Karpas-422 (cell line): ENCODE results near the gene ARHGAP27. TPM values are rescaled to one million over a fixed set of nuclear protein-coding genes. Genes with fewer than 3 reads are reported as not detected.
"Not testable (repeated sequence)": the region's sequence is repeated elsewhere in the genome, so short reads cannot be mapped to it uniquely, and the experiment has no call there.

Experiments
- DNase-seq: peaks from one replicate; pipeline ENCODE4 v3.0.0-alpha.2; 2015
- H2AFZ ChIP-seq: fragments of 200-600 bp; sonication (generic); 2 replicates; pipeline ENCODE4 v1.6.1; 2014; ENCODE audit warnings: antibody characterized with exemption, low read length, mixed read lengths
- H3K27ac ChIP-seq: fragments of 200-600 bp; sonication (generic); 2 replicates; pipeline ENCODE4 v1.5.1; 2014; ENCODE audit warnings: mild to moderate bottlenecking, low read length, moderate library complexity
- H3K27me3 ChIP-seq: fragments of 200-600 bp; sonication (generic); 2 replicates; pipeline ENCODE4 v1.6.1; 2014; ENCODE audit warnings: low read length, mixed read lengths
- H3K36me3 ChIP-seq: fragments of 200-600 bp; sonication (generic); 2 replicates; pipeline ENCODE4 v1.6.1; 2014; ENCODE audit warnings: low read length, mixed read lengths; ENCODE audit not compliant: insufficient read depth
- H3K4me1 ChIP-seq: fragments of 200-600 bp; sonication (generic); 2 replicates; pipeline ENCODE4 v1.6.1; 2014; ENCODE audit warnings: mild to moderate bottlenecking, low read length, mixed read lengths
- H3K4me2 ChIP-seq: fragments of 200-600 bp; sonication (generic); 2 replicates; pipeline ENCODE4 v1.6.1; 2014; ENCODE audit warnings: low read length, low read depth, mild to moderate bottlenecking; ENCODE audit not compliant: poor library complexity, severe bottlenecking
- H3K4me3 ChIP-seq: fragments of 200-600 bp; sonication (generic); 2 replicates; pipeline ENCODE4 v1.5.1; 2014; ENCODE audit warnings: mild to moderate bottlenecking, antibody characterized with exemption, low read length, mixed read lengths
- H3K79me2 ChIP-seq: fragments of 200-600 bp; sonication (generic); 2 replicates; pipeline ENCODE4 v1.6.1; 2014; ENCODE audit warnings: mild to moderate bottlenecking, low read length, mixed read lengths
- H3K9ac ChIP-seq: fragments of 200-600 bp; sonication (generic); 2 replicates; pipeline ENCODE4 v1.6.0; 2014; ENCODE audit warnings: low read length
- H3K9me2 ChIP-seq: fragments of 200-600 bp; sonication (generic), shearing (Covaris generic); replicated peaks from 2 replicates; pipeline ENCODE4 v1.6.0; 2014; ENCODE audit warnings: mild to moderate bottlenecking, low read length, moderate library complexity; ENCODE audit not compliant: insufficient read depth
- H3K9me3 ChIP-seq: fragments of 300-700, 200-600 bp; sonication (generic); 2 replicates; pipeline ENCODE4 v1.6.1; 2014; ENCODE audit warnings: low read length, mixed read lengths
- H4K20me1 ChIP-seq: fragments of 200-600 bp; sonication (generic); 2 replicates; pipeline ENCODE4 v1.6.1; 2014; ENCODE audit warnings: mild to moderate bottlenecking, antibody characterized with exemption, low read length, low read depth; ENCODE audit not compliant: insufficient read depth
- total RNA-seq: library from RNA; depleted of rRNA; stranded (reverse); fragments of >200 nt; shearing (Covaris generic); gene quantifications from 2 replicates; pipeline ENCODE4 v1.2.3, GENCODE V29; 2014; ENCODE audit warnings: low replicate concordance

ARHGAP27 gene
- total RNA-seq, 1 experiment from 2014 or later, result 24.9 TPM

GRCh38 chr17:45443371-45444260 is 10.9 kb upstream of the ARHGAP27 start:
- not testable (repeated sequence) for H3K4me2 ChIP-seq, H3K36me3 ChIP-seq, H3K79me2 ChIP-seq, H4K20me1 ChIP-seq, H3K9me3 ChIP-seq, H3K27ac ChIP-seq, H2AFZ ChIP-seq, DNase-seq, H3K27me3 ChIP-seq, H3K9ac ChIP-seq, H3K4me1 ChIP-seq, H3K4me3 ChIP-seq, H3K9me2 ChIP-seq

DNA sequence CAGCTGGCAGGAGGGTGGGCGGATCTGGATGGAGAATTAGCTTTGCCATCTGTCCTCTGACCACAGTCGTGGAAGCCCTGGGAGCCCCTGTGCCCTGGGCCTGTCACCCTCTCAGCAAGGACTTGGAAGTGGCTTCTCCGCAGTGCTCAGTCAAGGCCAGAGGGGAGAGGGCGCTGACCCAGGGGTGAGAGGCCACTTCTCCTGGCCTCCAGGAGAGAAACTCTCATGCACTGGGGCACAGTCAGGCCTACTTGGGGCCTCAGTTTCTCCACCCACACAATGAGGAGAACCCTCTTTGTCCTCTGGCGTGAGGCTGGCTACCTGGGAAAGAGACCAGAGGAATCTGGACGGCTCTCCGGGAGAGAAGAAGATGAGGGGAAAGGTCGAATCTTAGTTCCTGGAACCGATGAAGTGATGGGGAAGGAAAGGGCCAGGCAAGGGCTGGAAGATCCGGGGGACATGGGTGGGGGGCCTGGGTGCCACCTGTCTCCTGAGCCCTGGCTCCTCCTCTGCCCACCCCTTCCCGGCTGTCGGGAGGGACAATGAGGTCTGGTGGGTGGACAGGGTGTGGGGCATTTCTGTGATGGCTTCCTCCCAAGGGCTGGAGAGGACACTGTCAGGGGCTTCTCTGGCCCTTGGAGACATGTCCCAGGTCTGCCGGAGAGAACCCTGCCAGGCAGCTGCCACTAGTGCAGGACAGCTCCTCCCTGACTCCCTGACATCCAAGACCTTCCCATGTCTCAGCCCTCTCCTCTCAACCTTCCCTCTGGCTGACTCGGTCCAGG is 9.0 kb upstream of the ARHGAP27 start:
- H3K9ac ChIP-seq, result no peak overlapping the region
- H3K4me2 ChIP-seq, result no peak overlapping the region
- no peaks in the 10 kb centered on the region for H3K4me1 ChIP-seq
- no peaks in the 10 kb centered on the region for H3K9me3 ChIP-seq
- H3K9me2 ChIP-seq, result no peaks in the 10 kb centered on the region
- DNase-seq, result no peak
- H3K4me3 ChIP-seq, result no peak overlapping the region
- H2AFZ ChIP-seq, result no peak overlapping the region
- no peak overlapping the region for H3K27ac ChIP-seq
- H4K20me1 ChIP-seq, result no peaks in the 10 kb centered on the region
- no peaks in the 10 kb centered on the region for H3K36me3 ChIP-seq
- no peaks in the 10 kb centered on the region for H3K27me3 ChIP-seq
- no peaks in the 10 kb centered on the region for H3K79me2 ChIP-seq

GRCh38 chr17:45440839-45441515 is 8.3 kb upstream of the ARHGAP27 start:
- H3K27ac ChIP-seq, H2AFZ ChIP-seq, H3K4me1 ChIP-seq, H3K27me3 ChIP-seq, H3K9me3 ChIP-seq, H3K79me2 ChIP-seq, H3K4me2 ChIP-seq, H3K4me3 ChIP-seq, H3K9ac ChIP-seq, H3K36me3 ChIP-seq, H4K20me1 ChIP-seq, H3K9me2 ChIP-seq, DNase-seq: not testable (repeated sequence)

DNA sequence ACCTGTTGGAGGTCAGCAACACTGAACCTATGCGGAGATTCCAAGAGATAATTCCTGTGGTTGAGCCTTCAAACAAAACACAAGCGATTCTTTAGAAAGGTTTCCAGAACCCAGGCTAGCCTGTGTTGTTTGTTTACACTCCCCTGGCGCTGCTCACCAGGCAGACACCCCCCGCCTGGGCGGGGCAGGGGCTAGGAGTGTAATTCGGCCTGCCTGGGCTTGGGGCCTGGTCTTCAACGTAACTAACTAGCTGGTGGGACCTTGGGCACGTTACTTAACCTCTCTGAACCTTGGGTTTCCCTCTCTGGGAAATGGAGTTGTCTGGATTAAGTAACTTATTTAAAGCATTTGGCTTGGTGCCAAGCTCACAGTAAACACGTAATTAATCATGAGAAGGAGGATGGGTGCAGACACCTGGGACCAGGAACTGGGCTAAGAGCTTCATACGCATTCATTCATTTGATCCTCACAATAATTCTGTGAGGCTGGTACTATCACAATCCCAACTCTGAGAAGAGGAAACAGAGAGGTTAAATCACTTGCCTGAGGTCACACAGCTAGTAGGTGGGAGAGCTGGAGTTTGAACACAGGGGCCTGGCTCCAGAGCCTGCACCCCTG is 7.6 kb upstream of the ARHGAP27 start:
- H3K4me3 ChIP-seq, result no peak overlapping the region
- H4K20me1 ChIP-seq, result no peaks in the 10 kb centered on the region
- no peaks in the 10 kb centered on the region for H3K4me1 ChIP-seq
- H3K27ac ChIP-seq, result no peak overlapping the region
- H3K9me3 ChIP-seq, result no peaks in the 10 kb centered on the region
- no peak overlapping the region for H3K9ac ChIP-seq
- no peaks in the 10 kb centered on the region for H3K27me3 ChIP-seq
- no peaks in the 10 kb centered on the region for H3K36me3 ChIP-seq
- no peak overlapping the region for H2AFZ ChIP-seq
- no peaks in the 10 kb centered on the region for H3K79me2 ChIP-seq
- H3K4me2 ChIP-seq, result no peak overlapping the region
- H3K9me2 ChIP-seq, result no peaks in the 10 kb centered on the region
- DNase-seq, result no peak

- Histone ChIP-seq H3K36me3 (no peaks in the 10 kb centered on the region), H4K20me1 (no peaks in the 10 kb centered on the region), H3K79me2 (no peaks in the 10 kb centered on the region), H3K4me3 (no peak overlapping the region), H3K27ac (no peak overlapping the region), H2AFZ (no peak overlapping the region), H3K4me1 (no peaks in the 10 kb centered on the region), H3K27me3 (no peaks in the 10 kb centered on the region), H3K9me2 (no peaks in the 10 kb centered on the region), H3K9ac (no peak overlapping the region), H3K4me2 (no peak overlapping the region), H3K9me3 (no peaks in the 10 kb centered on the region)
- DNase-seq, result no peak
These were observed 6.4 kb upstream of the ARHGAP27 start for GRCh38 chr17:45438931-45439610.

GRCh38 chr17:45437465-45438283 is 5.0 kb upstream of the ARHGAP27 start:
- Histone ChIP-seq H4K20me1 (no peaks in the 10 kb centered on the region), H2AFZ (no peak overlapping the region), H3K79me2 (no peaks in the 10 kb centered on the region), H3K9me2 (no peaks in the 10 kb centered on the region), H3K4me3 (no peak overlapping the region), H3K4me2 (no peak overlapping the region), H3K9ac (no peak overlapping the region), H3K9me3 (no peaks in the 10 kb centered on the region), H3K27ac (no peak overlapping the region), H3K27me3 (no peaks in the 10 kb centered on the region), H3K4me1 (peaks cover 5% of the 10 kb centered on the region), H3K36me3 (no peaks in the 10 kb centered on the region)
- no peak for DNase-seq

GRCh38 chr17:45436625-45437464 is 4.2 kb upstream of the ARHGAP27 start:
- no peaks in the 10 kb centered on the region for H3K9me2 ChIP-seq
- no peaks in the 10 kb centered on the region for H4K20me1 ChIP-seq
- no peaks in the 10 kb centered on the region for H3K27me3 ChIP-seq
- no peak overlapping the region for H2AFZ ChIP-seq
- H3K9ac ChIP-seq, result no peak overlapping the region
- no peak overlapping the region for H3K4me3 ChIP-seq
- H3K27ac ChIP-seq, result no peak overlapping the region
- H3K79me2 ChIP-seq, result no peaks in the 10 kb centered on the region
- H3K36me3 ChIP-seq, result no peaks in the 10 kb centered on the region
- no peaks in the 10 kb centered on the region for H3K9me3 ChIP-seq
- no peak for DNase-seq
- H3K4me1 ChIP-seq, result peaks cover 12% of the 10 kb centered on the region
- H3K4me2 ChIP-seq, result no peak overlapping the region
